H9 (cell line): ENCODE measurements around the gene ATP13A3. TPM values are rescaled to one million over a fixed set of nuclear protein-coding genes. Genes with fewer than 3 reads are reported as not detected.

ENCODE experiments used
- DNase-seq: peaks from one replicate; pipeline ENCODE4 v3.0.0-alpha.2; 2017
- H2AFZ ChIP-seq: one replicate; pipeline ENCODE4 v1.6.1; 2013; ENCODE audit warnings: mild to moderate bottlenecking, low read length, control low read depth, moderate library complexity
- H2AK5ac ChIP-seq: 2 replicates; pipeline ENCODE4 v1.6.1; 2013; ENCODE audit warnings: low read length, control low read depth, mixed read lengths; ENCODE audit not compliant: insufficient read length
- H2BK120ac ChIP-seq: one replicate; pipeline ENCODE4 v1.6.1; 2013; ENCODE audit warnings: low read depth, mild to moderate bottlenecking, low read length, control low read depth, inconsistent platforms; ENCODE audit not compliant: poor library complexity, severe bottlenecking
- H2BK12ac ChIP-seq: 2 replicates; pipeline ENCODE4 v1.6.1; 2013; ENCODE audit warnings: low read length, control low read depth, mixed read lengths, low read depth; ENCODE audit not compliant: insufficient read length
- H2BK15ac ChIP-seq: 2 replicates; pipeline ENCODE4 v1.6.1; 2013; ENCODE audit warnings: low read depth, low read length, control low read depth
- H2BK20ac ChIP-seq: one replicate; pipeline ENCODE4 v1.6.1; 2013; ENCODE audit warnings: low read depth, mild to moderate bottlenecking, low read length, control low read depth, inconsistent platforms; ENCODE audit not compliant: poor library complexity, severe bottlenecking
- H2BK5ac ChIP-seq: 2 replicates; pipeline ENCODE4 v1.6.1; 2013; ENCODE audit warnings: low read length, control low read depth, mixed read lengths; ENCODE audit not compliant: insufficient read length
- H3K14ac ChIP-seq: 2 replicates; pipeline ENCODE4 v1.6.1; 2013; ENCODE audit warnings: low read length, control low read depth; ENCODE audit not compliant: insufficient read depth
- H3K18ac ChIP-seq: 2 replicates; pipeline ENCODE4 v1.6.1; 2013; ENCODE audit warnings: low read depth, mild to moderate bottlenecking, mixed read lengths, low read length, control low read depth; ENCODE audit not compliant: insufficient read length
- H3K23ac ChIP-seq: 2 replicates; pipeline ENCODE4 v1.6.1; 2013; ENCODE audit warnings: low read length, control low read depth, mixed read lengths, low read depth; ENCODE audit not compliant: insufficient read length
- H3K23me2 ChIP-seq: 2 replicates; pipeline ENCODE4 v1.6.1; 2013; ENCODE audit warnings: low read depth, mild to moderate bottlenecking, mixed read lengths, low read length, control low read depth; ENCODE audit not compliant: insufficient read length, poor library complexity, severe bottlenecking
- H3K27ac ChIP-seq: 2 replicates; pipeline ENCODE4 v1.5.1; 2013; ENCODE audit warnings: low read length, control low read depth, mixed read lengths, low read depth; ENCODE audit not compliant: insufficient read length
- H3K27me3 ChIP-seq: 2 replicates; pipeline ENCODE4 v1.6.1; 2013; ENCODE audit warnings: low read length, control low read depth, inconsistent platforms; ENCODE audit not compliant: insufficient read depth
- H3K4ac ChIP-seq: 2 replicates; pipeline ENCODE4 v1.6.1; 2013; ENCODE audit warnings: low read depth, mild to moderate bottlenecking, control low read depth, inconsistent platforms, low read length, moderate library complexity
- H3K4me1 ChIP-seq: 2 replicates; pipeline ENCODE4 v1.6.1; 2013; ENCODE audit warnings: low read length, control low read depth, inconsistent platforms; ENCODE audit not compliant: insufficient read depth
- H3K4me2 ChIP-seq: 2 replicates; pipeline ENCODE4 v1.6.1; 2013; ENCODE audit warnings: low read length, control low read depth, mixed read lengths; ENCODE audit not compliant: insufficient read length, insufficient read depth
- H3K56ac ChIP-seq: 2 replicates; pipeline ENCODE4 v1.6.1; 2013; ENCODE audit warnings: low read depth, mild to moderate bottlenecking, mixed read lengths, low read length, control low read depth; ENCODE audit not compliant: insufficient read length
- H3K79me1 ChIP-seq: 2 replicates; pipeline ENCODE4 v1.6.1; 2013; ENCODE audit warnings: low read depth, mild to moderate bottlenecking, moderate library complexity, low read length, control low read depth, inconsistent platforms; ENCODE audit not compliant: insufficient read depth, poor library complexity, severe bottlenecking
- H3K79me2 ChIP-seq: 2 replicates; pipeline ENCODE4 v1.6.1; 2013; ENCODE audit warnings: low read length, control low read depth, inconsistent platforms; ENCODE audit not compliant: insufficient read depth
- H3K9ac ChIP-seq: 2 replicates; pipeline ENCODE4 v1.6.1; 2013; ENCODE audit warnings: low read length, control low read depth, mixed read lengths; ENCODE audit not compliant: insufficient read length; ENCODE audit errors: extremely low read depth
- H3K9me3 ChIP-seq: one replicate; pipeline ENCODE4 v1.6.1; 2013; ENCODE audit warnings: low read depth, low read length, inconsistent platforms; ENCODE audit not compliant: control insufficient read depth
- H3T11ph ChIP-seq: one replicate; pipeline ENCODE4 v1.6.1; 2013; ENCODE audit warnings: mild to moderate bottlenecking, low read length, control low read depth, inconsistent platforms
- H4K20me1 ChIP-seq: one replicate; pipeline ENCODE4 v1.6.1; 2013; ENCODE audit not compliant: control insufficient read depth, insufficient read length, insufficient read depth
- H4K5ac ChIP-seq: 2 replicates; pipeline ENCODE4 v1.6.1; 2013; ENCODE audit warnings: low read depth, mild to moderate bottlenecking, mixed read lengths, low read length, control low read depth; ENCODE audit not compliant: insufficient read length
- H4K8ac ChIP-seq: replicated peaks from 2 replicates; pipeline ENCODE4 v1.6.1; 2013; ENCODE audit warnings: low read length, control low read depth, mixed read lengths, low read depth; ENCODE audit not compliant: insufficient read length
- H4K91ac ChIP-seq: 2 replicates; pipeline ENCODE4 v1.6.1; 2013; ENCODE audit warnings: low read depth, mild to moderate bottlenecking, moderate library complexity, mixed read lengths, low read length, control low read depth; ENCODE audit not compliant: insufficient read length
- H3K27ac Mint-ChIP-seq, 3 experiments: 2 replicates in 2 of 3; 3 replicates in 1 of 3; pipeline ENCODE4 v1.8.0; 2020 to 2021; ENCODE audit warnings: mixed read lengths in 3 of 3, mild to moderate bottlenecking in 1 of 3, moderate library complexity in 1 of 3
- H3K27me3 Mint-ChIP-seq: 2 replicates; pipeline ENCODE4 v1.8.0; 2021; ENCODE audit warnings: low read depth, mild to moderate bottlenecking, moderate library complexity, mixed read lengths
- H3K36me3 Mint-ChIP-seq, 3 experiments: 2 replicates in 2 of 3; 3 replicates in 1 of 3; pipeline ENCODE4 v1.8.0; 2020 to 2021; ENCODE audit warnings: low read depth in 3 of 3, mixed read lengths in 3 of 3; ENCODE audit not compliant: insufficient read depth in 1 of 3
- H3K4me1 Mint-ChIP-seq, 2 experiments: 2 replicates each; pipeline ENCODE4 v1.8.0; 2020; ENCODE audit warnings: mixed read lengths in 2 of 2
- H3K4me3 Mint-ChIP-seq, 2 experiments: 2 replicates in 1 of 2; 3 replicates in 1 of 2; pipeline ENCODE4 v1.8.0; 2020 to 2021; ENCODE audit warnings: mild to moderate bottlenecking in 2 of 2, mixed read lengths in 2 of 2, moderate library complexity in 1 of 2
- H3K9me3 Mint-ChIP-seq, 2 experiments: 2 replicates in 1 of 2; 3 replicates in 1 of 2; pipeline ENCODE4 v1.8.0; 2020; ENCODE audit warnings: mild to moderate bottlenecking in 2 of 2, mixed read lengths in 2 of 2, moderate library complexity in 1 of 2
- CTCF ChIP-seq: fragments of 200-600 bp; sonication (generic); conservative IDR thresholded peaks from 3 replicates; pipeline ENCODE4 v1.8.0; 2021; ENCODE audit warnings: antibody characterized with exemption, mild to moderate bottlenecking
- WGBS: extraction: QIAGEN DNeasy Blood & Tissue Kit; methylation state at CpG from one replicate; pipeline ENCODE4 v1.1.7; 2013; ENCODE audit warnings: missing lambda C conversion rate, low lambda C conversion rate, mixed read lengths; ENCODE audit not compliant: insufficient read length; ENCODE audit errors: extremely low coverage; 5-methylcytosine and 5-hydroxymethylcytosine counted together
- total RNA-seq: library from RNA; stranded (reverse); gene quantifications from 2 replicates; pipeline ENCODE4 v1.2.1, GENCODE V29; 2021

ATP13A3 gene
- total RNA-seq, 1 experiment from 2014 or later = 78.5 TPM

GRCh38 chr3:194396539-194396858 lies 90.3 kb downstream of the ATP13A3 start:
- no peak for TF ChIP-seq CTCF
- no peak overlapping the region for H2AK5ac ChIP-seq
- no peaks in the 10 kb centered on the region for H3K79me2 ChIP-seq
- Mint-ChIP-seq H3K36me3 (no peaks in the 10 kb centered on the region), H3K27me3 (peaks cover 2% of the 10 kb centered on the region; the same call in 1 of the 2 replicates), H3K4me3 (no peak overlapping the region), H3K4me1 (peaks cover 8 to 19% of the 10 kb centered on the region in 2 experiments), H3K9me3 (no peaks in the 10 kb centered on the region; a peak in 1 of 5 replicates), H3K27ac (peak overlapping the region in 1 of 3 experiments; percentile 28; a peak in 1 of 7 replicates)
- H3T11ph ChIP-seq = no peak overlapping the region
- no peak overlapping the region for H3K27ac ChIP-seq
- H2BK5ac ChIP-seq = no peak overlapping the region
- no peak overlapping the region for H2BK20ac ChIP-seq
- H3K14ac ChIP-seq = no peak overlapping the region
- H3K4me2 ChIP-seq = peak overlapping the region; percentile 62
- no peak overlapping the region for H2BK12ac ChIP-seq
- peaks cover 11% of the 10 kb centered on the region for H3K23me2 ChIP-seq
- no CpG with 5 or more reads among the region's 13 CpGs for whole genome bisulfite sequencing
- no peak overlapping the region for H3K9ac ChIP-seq
- H3K9me3 ChIP-seq = no peaks in the 10 kb centered on the region
- H3K23ac ChIP-seq = no peak overlapping the region
- no peak overlapping the region for H3K4ac ChIP-seq
- H3K27me3 ChIP-seq = peaks cover 16% of the 10 kb centered on the region; the same call in 1 of the 2 replicates
- H4K20me1 ChIP-seq = no peaks in the 10 kb centered on the region
- peaks cover 2% of the 10 kb centered on the region; the same call in 1 of the 2 replicates for H3K4me1 ChIP-seq
- no peaks in the 10 kb centered on the region for H3K79me1 ChIP-seq
- no peak overlapping the region for H3K18ac ChIP-seq
- no peak overlapping the region for H2BK120ac ChIP-seq
- H4K8ac ChIP-seq = no peak overlapping the region
- H4K91ac ChIP-seq = no peak overlapping the region
- H3K56ac ChIP-seq = no peak overlapping the region
- H2BK15ac ChIP-seq = no peak overlapping the region
- H4K5ac ChIP-seq = no peak overlapping the region
- no peak overlapping the region for H2AFZ ChIP-seq
- no peak for DNase-seq
